ENCODE data around the gene IL18RAP. TPM values are rescaled to one million over a fixed set of nuclear protein-coding genes. Genes with fewer than 3 reads are reported as not detected.

The IL18RAP gene
- total RNA-seq, 1 experiment from 2014 or later: not detected

- Histone ChIP-seq H2AFZ (ENCODE audit: low read length) (no peak overlapping the region), H3K23me2 (ENCODE audit: insufficient read length, low read depth, low read length, poor library complexity, severe bottlenecking) (peaks cover 3% of the 10 kb centered on the region), H3T11ph (ENCODE audit: low read length) (no peak overlapping the region), H3K9ac (ENCODE audit: extremely low read depth, insufficient read length, low read length) (no peak overlapping the region), H3K18ac (ENCODE audit: insufficient read length, low read depth, low read length) (no peak overlapping the region), H3K4me2 (ENCODE audit: insufficient read depth, insufficient read length, low read length) (no peak overlapping the region), H3K4me1 (ENCODE audit: insufficient read depth, low read length) (no peaks in the 10 kb centered on the region), H2BK120ac (ENCODE audit: low read depth, low read length, poor library complexity, severe bottlenecking) (no peak overlapping the region), H3K56ac (ENCODE audit: insufficient read length, low read depth, low read length) (no peak overlapping the region), H2BK20ac (ENCODE audit: low read depth, low read length, poor library complexity, severe bottlenecking) (no peak overlapping the region), H3K14ac (ENCODE audit: insufficient read depth, low read length) (no peak overlapping the region), H3K79me2 (ENCODE audit: insufficient read depth, low read length) (no peaks in the 10 kb centered on the region), H3K79me1 (ENCODE audit: insufficient read depth, low read depth, low read length, poor library complexity, severe bottlenecking) (no peaks in the 10 kb centered on the region), H2BK5ac (ENCODE audit: insufficient read length, low read length) (no peak overlapping the region), H2BK12ac (ENCODE audit: insufficient read length, low read depth, low read length) (no peak overlapping the region), H3K27ac (ENCODE audit: insufficient read length, low read depth, low read length) (no peak overlapping the region), H2BK15ac (ENCODE audit: low read depth, low read length) (no peak overlapping the region), H2AK5ac (ENCODE audit: insufficient read length, low read length) (no peak overlapping the region), H3K23ac (ENCODE audit: insufficient read length, low read depth, low read length) (no peak overlapping the region), H4K91ac (ENCODE audit: insufficient read length, low read depth, low read length) (no peak overlapping the region), H3K27me3 (ENCODE audit: insufficient read depth, low read length) (no peaks in the 10 kb centered on the region), H3K4ac (ENCODE audit: low read depth, low read length) (no peak overlapping the region), H3K9me3 (ENCODE audit: control insufficient read depth, low read depth, low read length) (peaks cover 7% of the 10 kb centered on the region), H4K20me1 (ENCODE audit: control insufficient read depth, insufficient read depth, insufficient read length) (no peaks in the 10 kb centered on the region), H4K5ac (ENCODE audit: insufficient read length, low read depth, low read length) (no peak overlapping the region), H4K8ac (replicated peaks; ENCODE audit: insufficient read length, low read depth, low read length) (no peak overlapping the region)
- H3K36me3 Mint-ChIP-seq (ENCODE audit: insufficient read depth in 1 of 3, low read depth in 3 of 3): peaks cover 0 to 2% (median 0%) of the 10 kb centered on the region in 3 experiments; a peak in 2 of 7 replicates
- TF ChIP-seq CTCF (conservative IDR thresholded peaks at IDR 0.05): no peak
- peak overlapping the region in 1 of 2 experiments; percentile 38; a peak in 1 of 5 replicates for H3K4me3 Mint-ChIP-seq
- peaks cover 38 to 54% of the 10 kb centered on the region in 2 experiments for H3K9me3 Mint-ChIP-seq
- H3K27me3 Mint-ChIP-seq (ENCODE audit: low read depth): peaks cover 7% of the 10 kb centered on the region
- H3K4me1 Mint-ChIP-seq: no peaks in the 10 kb centered on the region
- no peak overlapping the region for H3K27ac Mint-ChIP-seq
- DNase-seq: no peak
- whole genome bisulfite sequencing (ENCODE audit: extremely low coverage, insufficient read length, low lambda C conversion rate): no CpG with 5 or more reads among the region's 1 CpG
Measured at GRCh38 chr2:102376052-102376591, 46.8 kb upstream of the IL18RAP start.
